Smooth muscle cell (in vitro differentiated cells): Measurements from ENCODE around the gene ARSK. TPM values are rescaled to one million over a fixed set of nuclear protein-coding genes. Genes with fewer than 3 reads are reported as not detected.
"Not testable (repeated sequence)": the region's sequence is repeated elsewhere in the genome, so short reads cannot be mapped to it uniquely, and the experiment has no call there.

Source experiments
- DNase-seq: peaks from one replicate; lab custom pipeline; 2025; ENCODE audit not compliant: unreplicated experiment; lab: John Stamatoyannopoulos, UW
- H2AFZ ChIP-seq: fragments of 200-600 bp; sonication (generic); 2 replicates; pipeline ENCODE4 v1.6.0; 2016; ENCODE audit warnings: antibody characterized with exemption, low read depth, mild to moderate bottlenecking
- H3F3A ChIP-seq: fragments of 200-600 bp; sonication (generic); 2 replicates; pipeline ENCODE4 v1.6.0; 2017; ENCODE audit warnings: antibody characterized with exemption, low read depth
- H3K27ac ChIP-seq: fragments of 200-600 bp; sonication (generic); 2 replicates; pipeline ENCODE4 v1.5.1; 2016; ENCODE audit warnings: low read depth, mild to moderate bottlenecking
- H3K27me3 ChIP-seq: fragments of 200-600 bp; sonication (generic); 2 replicates; pipeline ENCODE4 v1.6.1; 2016; ENCODE audit warnings: low read depth, mild to moderate bottlenecking
- H3K36me3 ChIP-seq: fragments of 200-600 bp; sonication (generic); 2 replicates; pipeline ENCODE4 v1.5.1; 2016; ENCODE audit warnings: low read depth
- H3K4me1 ChIP-seq: fragments of 200-600 bp; sonication (generic); 2 replicates; pipeline ENCODE4 v1.5.1; 2016; ENCODE audit warnings: low read depth
- H3K4me2 ChIP-seq: fragments of 200-600 bp; sonication (generic); 2 replicates; pipeline ENCODE4 v1.6.0; 2016; ENCODE audit warnings: mild to moderate bottlenecking
- H3K4me3 ChIP-seq: fragments of 200-600 bp; sonication (generic); 2 replicates; pipeline ENCODE4 v1.5.1; 2016; ENCODE audit warnings: mild to moderate bottlenecking
- H3K79me2 ChIP-seq: fragments of 200-600 bp; sonication (generic); 2 replicates; pipeline ENCODE4 v1.6.0; 2016; ENCODE audit warnings: low read depth, mild to moderate bottlenecking
- H3K9ac ChIP-seq: fragments of 200-600 bp; sonication (generic); 2 replicates; pipeline ENCODE4 v1.6.0; 2016; ENCODE audit warnings: low read depth
- H3K9me3 ChIP-seq: fragments of 200-600 bp; sonication (generic); replicated peaks from 2 replicates; pipeline ENCODE4 v1.5.1; 2016; ENCODE audit warnings: low read depth
- H4K20me1 ChIP-seq: fragments of 200-600 bp; sonication (generic); 2 replicates; pipeline ENCODE4 v1.6.0; 2016; ENCODE audit warnings: low read depth
- CTCF ChIP-seq: fragments of 200-600 bp; sonication (generic); IDR thresholded peaks from 2 replicates; pipeline ENCODE4 v1.5.1; 2017; ENCODE audit warnings: borderline replicate concordance, mild to moderate bottlenecking, antibody characterized with exemption; ENCODE audit not compliant: insufficient read depth, poor library complexity, severe bottlenecking
- WGBS: methylation state at CpG from one replicate; pipeline ENCODE4 v1.1.7; 2016; ENCODE audit warnings: low lambda C conversion rate; 5-methylcytosine and 5-hydroxymethylcytosine counted together
- polyA plus RNA-seq: library from polyadenylated mRNA; unstranded; fragments of >200 nt; fragmentation: Nextera tagmentation; extraction: Ambion mirVana; gene quantifications from 2 replicates; pipeline ENCODE4 v1.2.1, GENCODE V29; 2016
- total RNA-seq: library from RNA; depleted of rRNA; stranded (reverse); fragments of >200 nt; gene quantifications from 2 replicates; pipeline ENCODE4 v1.2.3, GENCODE V29; 2014

ARSK gene
- total and polyA plus RNA-seq, 2 experiments from 2014 or later, result 12.1 to 18.8 TPM

GRCh38 chr5:95631255-95631958 lies 76.5 kb downstream of the ARSK start:
- no peak for DNase-seq
- H3K36me3 ChIP-seq, result no peaks in the 10 kb centered on the region
- H3K27me3 ChIP-seq, result no peaks in the 10 kb centered on the region
- no peak overlapping the region for H3K9ac ChIP-seq
- peak overlapping the region; percentile 59 for H3K4me2 ChIP-seq
- H3K79me2 ChIP-seq, result no peaks in the 10 kb centered on the region
- H3K4me1 ChIP-seq, result no peaks in the 10 kb centered on the region
- no peaks in the 10 kb centered on the region for H3F3A ChIP-seq
- no peak overlapping the region for H2AFZ ChIP-seq
- no peaks in the 10 kb centered on the region for H3K9me3 ChIP-seq
- H3K27ac ChIP-seq, result peak overlapping the region; percentile 55
- no peaks in the 10 kb centered on the region for H4K20me1 ChIP-seq
- 52% methylated on average over 2 of the region's 2 CpGs for WGBS
- H3K4me3 ChIP-seq, result no peak overlapping the region
- no peak for TF ChIP-seq CTCF

GRCh38 chr5:95631991-95632675 lies 77.2 kb downstream of the ARSK start:
- no peaks in the 10 kb centered on the region for H3K4me1 ChIP-seq
- H3K27me3 ChIP-seq, result no peaks in the 10 kb centered on the region
- H3K27ac ChIP-seq, result peak overlapping the region; percentile 55
- no peaks in the 10 kb centered on the region for H3K36me3 ChIP-seq
- DNase-seq, result no peak
- no peak overlapping the region for H3K9ac ChIP-seq
- H2AFZ ChIP-seq, result no peak overlapping the region
- H3K4me2 ChIP-seq, result peak overlapping the region; percentile 59
- H4K20me1 ChIP-seq, result no peaks in the 10 kb centered on the region
- H3K79me2 ChIP-seq, result no peaks in the 10 kb centered on the region
- TF ChIP-seq CTCF, result no peak
- H3K9me3 ChIP-seq, result no peaks in the 10 kb centered on the region
- H3K4me3 ChIP-seq, result no peak overlapping the region
- WGBS, result 89% methylated on average over 4 of the region's 4 CpGs
- no peaks in the 10 kb centered on the region for H3F3A ChIP-seq

GRCh38 chr5:95632942-95633341 lies 78.0 kb downstream of the ARSK start:
- H3K36me3 ChIP-seq, DNase-seq, H3K4me3 ChIP-seq, H3K79me2 ChIP-seq, H2AFZ ChIP-seq, H3K27me3 ChIP-seq, H3F3A ChIP-seq, H3K4me2 ChIP-seq, H3K27ac ChIP-seq, H4K20me1 ChIP-seq, H3K4me1 ChIP-seq, H3K9ac ChIP-seq, H3K9me3 ChIP-seq: not testable (repeated sequence)
- 96% methylated on average over 2 of the region's 2 CpGs for WGBS

DNA sequence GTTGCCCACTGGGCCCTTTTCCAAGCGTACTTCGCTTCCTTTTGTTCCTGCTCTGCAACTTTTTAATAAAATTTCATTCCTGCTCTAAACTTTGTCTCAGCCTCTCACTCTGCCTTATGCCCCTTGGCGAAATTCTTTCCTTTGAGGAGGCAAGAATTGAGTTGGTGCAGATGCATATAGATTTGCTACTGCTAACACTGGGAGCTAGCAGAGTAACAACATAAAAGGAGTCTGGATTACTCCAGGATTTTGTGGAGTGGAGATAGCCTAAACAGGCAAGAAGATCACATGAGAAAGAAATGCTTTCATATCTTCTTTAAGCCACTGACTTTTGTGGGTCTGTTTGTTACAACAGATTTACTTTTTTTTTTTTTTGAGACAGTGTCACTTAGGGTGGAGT lies 78.8 kb downstream of the ARSK start:
- Histone ChIP-seq H3F3A (no peaks in the 10 kb centered on the region), H3K9ac (no peak overlapping the region), H3K9me3 (no peaks in the 10 kb centered on the region), H3K4me2 (peak overlapping the region; percentile 7), H3K36me3 (no peaks in the 10 kb centered on the region), H3K79me2 (no peaks in the 10 kb centered on the region), H3K27me3 (no peaks in the 10 kb centered on the region), H2AFZ (no peak overlapping the region), H4K20me1 (no peaks in the 10 kb centered on the region), H3K4me3 (no peak overlapping the region), H3K27ac (no peak overlapping the region), H3K4me1 (no peaks in the 10 kb centered on the region)
- DNase-seq, result no peak
- WGBS, result 26% methylated on average over 3 of the region's 3 CpGs
- no peak for TF ChIP-seq CTCF
